Smooth muscle cell (in vitro differentiated cells): ENCODE results near the gene PDE7B. TPM values are rescaled to one million over a fixed set of nuclear protein-coding genes. Genes with fewer than 3 reads are reported as not detected.

ENCODE experiments used
- DNase-seq: peaks from one replicate; lab custom pipeline; 2025; ENCODE audit not compliant: unreplicated experiment; lab: John Stamatoyannopoulos, UW
- H2AFZ ChIP-seq: fragments of 200-600 bp; sonication (generic); 2 replicates; pipeline ENCODE4 v1.6.0; 2016; ENCODE audit warnings: antibody characterized with exemption, low read depth, mild to moderate bottlenecking
- H3F3A ChIP-seq: fragments of 200-600 bp; sonication (generic); 2 replicates; pipeline ENCODE4 v1.6.0; 2017; ENCODE audit warnings: antibody characterized with exemption, low read depth
- H3K27ac ChIP-seq: fragments of 200-600 bp; sonication (generic); 2 replicates; pipeline ENCODE4 v1.5.1; 2016; ENCODE audit warnings: low read depth, mild to moderate bottlenecking
- H3K27me3 ChIP-seq: fragments of 200-600 bp; sonication (generic); 2 replicates; pipeline ENCODE4 v1.6.1; 2016; ENCODE audit warnings: low read depth, mild to moderate bottlenecking
- H3K36me3 ChIP-seq: fragments of 200-600 bp; sonication (generic); 2 replicates; pipeline ENCODE4 v1.5.1; 2016; ENCODE audit warnings: low read depth
- H3K4me1 ChIP-seq: fragments of 200-600 bp; sonication (generic); 2 replicates; pipeline ENCODE4 v1.5.1; 2016; ENCODE audit warnings: low read depth
- H3K4me2 ChIP-seq: fragments of 200-600 bp; sonication (generic); 2 replicates; pipeline ENCODE4 v1.6.0; 2016; ENCODE audit warnings: mild to moderate bottlenecking
- H3K4me3 ChIP-seq: fragments of 200-600 bp; sonication (generic); 2 replicates; pipeline ENCODE4 v1.5.1; 2016; ENCODE audit warnings: mild to moderate bottlenecking
- H3K79me2 ChIP-seq: fragments of 200-600 bp; sonication (generic); 2 replicates; pipeline ENCODE4 v1.6.0; 2016; ENCODE audit warnings: low read depth, mild to moderate bottlenecking
- H3K9ac ChIP-seq: fragments of 200-600 bp; sonication (generic); 2 replicates; pipeline ENCODE4 v1.6.0; 2016; ENCODE audit warnings: low read depth
- H3K9me3 ChIP-seq: fragments of 200-600 bp; sonication (generic); replicated peaks from 2 replicates; pipeline ENCODE4 v1.5.1; 2016; ENCODE audit warnings: low read depth
- H4K20me1 ChIP-seq: fragments of 200-600 bp; sonication (generic); 2 replicates; pipeline ENCODE4 v1.6.0; 2016; ENCODE audit warnings: low read depth
- WGBS: methylation state at CpG from one replicate; pipeline ENCODE4 v1.1.7; 2016; ENCODE audit warnings: low lambda C conversion rate; 5-methylcytosine and 5-hydroxymethylcytosine counted together
- polyA plus RNA-seq: library from polyadenylated mRNA; unstranded; fragments of >200 nt; fragmentation: Nextera tagmentation; extraction: Ambion mirVana; gene quantifications from 2 replicates; pipeline ENCODE4 v1.2.1, GENCODE V29; 2016
- total RNA-seq: library from RNA; depleted of rRNA; stranded (reverse); fragments of >200 nt; gene quantifications from 2 replicates; pipeline ENCODE4 v1.2.3, GENCODE V29; 2014
- TF ChIP-seq, protein P1 (sequence below): fragments of 200-600 bp; sonication (generic); IDR thresholded peaks from 2 replicates; pipeline ENCODE4 v1.5.1; 2017; ENCODE audit warnings: borderline replicate concordance, mild to moderate bottlenecking, antibody characterized with exemption; ENCODE audit not compliant: insufficient read depth, poor library complexity, severe bottlenecking

Gene PDE7B
- total and polyA plus RNA-seq, 2 experiments from 2014 or later: 23.5 to 36.9 TPM

DNA sequence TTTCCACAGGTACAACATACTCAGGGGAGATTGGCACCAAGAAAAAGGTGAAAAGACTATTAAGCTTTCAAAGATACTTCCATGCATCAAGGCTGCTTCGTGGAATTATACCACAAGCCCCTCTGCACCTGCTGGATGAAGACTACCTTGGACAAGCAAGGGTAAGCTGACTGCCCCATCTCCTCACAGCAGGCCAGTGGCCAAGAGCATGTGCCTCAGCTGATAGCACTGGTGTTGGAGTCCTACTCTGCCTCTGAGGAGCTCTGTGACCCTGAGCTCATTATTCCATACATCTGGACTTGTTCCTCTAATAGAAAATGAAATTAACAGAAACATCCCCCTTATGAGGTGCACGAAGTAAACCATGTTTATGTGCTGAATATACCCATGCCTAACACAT is 295.8 kb downstream of the PDE7B start:
- H3K4me3 ChIP-seq: no peak overlapping the region
- H2AFZ ChIP-seq: no peak overlapping the region
- peaks cover 14% of the 10 kb centered on the region for H3K79me2 ChIP-seq
- TF ChIP-seq, protein P1, sequence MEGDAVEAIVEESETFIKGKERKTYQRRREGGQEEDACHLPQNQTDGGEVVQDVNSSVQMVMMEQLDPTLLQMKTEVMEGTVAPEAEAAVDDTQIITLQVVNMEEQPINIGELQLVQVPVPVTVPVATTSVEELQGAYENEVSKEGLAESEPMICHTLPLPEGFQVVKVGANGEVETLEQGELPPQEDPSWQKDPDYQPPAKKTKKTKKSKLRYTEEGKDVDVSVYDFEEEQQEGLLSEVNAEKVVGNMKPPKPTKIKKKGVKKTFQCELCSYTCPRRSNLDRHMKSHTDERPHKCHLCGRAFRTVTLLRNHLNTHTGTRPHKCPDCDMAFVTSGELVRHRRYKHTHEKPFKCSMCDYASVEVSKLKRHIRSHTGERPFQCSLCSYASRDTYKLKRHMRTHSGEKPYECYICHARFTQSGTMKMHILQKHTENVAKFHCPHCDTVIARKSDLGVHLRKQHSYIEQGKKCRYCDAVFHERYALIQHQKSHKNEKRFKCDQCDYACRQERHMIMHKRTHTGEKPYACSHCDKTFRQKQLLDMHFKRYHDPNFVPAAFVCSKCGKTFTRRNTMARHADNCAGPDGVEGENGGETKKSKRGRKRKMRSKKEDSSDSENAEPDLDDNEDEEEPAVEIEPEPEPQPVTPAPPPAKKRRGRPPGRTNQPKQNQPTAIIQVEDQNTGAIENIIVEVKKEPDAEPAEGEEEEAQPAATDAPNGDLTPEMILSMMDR: no peak
- no peak overlapping the region for H3K9ac ChIP-seq
- no peaks in the 10 kb centered on the region for H3K9me3 ChIP-seq
- peaks cover 22% of the 10 kb centered on the region for H4K20me1 ChIP-seq
- no peaks in the 10 kb centered on the region for H3K4me1 ChIP-seq
- H3F3A ChIP-seq: no peaks in the 10 kb centered on the region
- DNase-seq: no peak
- H3K27ac ChIP-seq: no peak overlapping the region
- H3K27me3 ChIP-seq: no peaks in the 10 kb centered on the region
- H3K4me2 ChIP-seq: peak overlapping the region; percentile 30
- WGBS: 86% methylated on average over 2 of the region's 2 CpGs
- H3K36me3 ChIP-seq: no peaks in the 10 kb centered on the region

- H3K4me2 ChIP-seq: peak overlapping the region; percentile 30
- H3F3A ChIP-seq: no peaks in the 10 kb centered on the region
- peaks cover 14% of the 10 kb centered on the region for H3K79me2 ChIP-seq
- no peaks in the 10 kb centered on the region for H3K9me3 ChIP-seq
- no peaks in the 10 kb centered on the region for H3K27me3 ChIP-seq
- 29% methylated on average over 1 of the region's 1 CpG for WGBS
- TF ChIP-seq, protein P1: no peak
- peaks cover 22% of the 10 kb centered on the region for H4K20me1 ChIP-seq
- no peaks in the 10 kb centered on the region for H3K36me3 ChIP-seq
- H3K4me3 ChIP-seq: no peak overlapping the region
- DNase-seq: no peak
- H3K4me1 ChIP-seq: no peaks in the 10 kb centered on the region
- no peak overlapping the region for H2AFZ ChIP-seq
- H3K27ac ChIP-seq: peak overlapping the region; percentile 55
- no peak overlapping the region for H3K9ac ChIP-seq
Observed at GRCh38 chr6:136148051-136148450, 296.6 kb downstream of the PDE7B start.

DNA sequence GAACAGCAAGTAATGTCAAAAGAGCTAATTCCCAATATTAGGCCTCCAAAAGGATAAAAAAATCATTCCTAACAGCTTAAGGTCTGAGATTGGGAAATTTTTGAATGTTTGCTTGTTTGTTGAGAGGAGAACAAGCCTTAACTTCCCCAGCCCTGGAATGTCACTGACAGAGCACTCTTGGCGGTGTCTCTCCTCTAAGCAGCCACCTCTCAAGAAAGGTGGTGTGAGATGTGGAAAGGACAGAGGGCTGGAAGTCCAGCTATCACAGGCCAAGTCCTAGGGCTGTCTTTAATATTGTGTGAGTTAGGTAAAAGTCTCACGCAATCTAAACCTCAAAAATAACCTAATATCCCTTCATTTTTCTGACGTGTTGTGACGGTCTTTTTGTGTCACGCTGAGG is 297.0 kb downstream of the PDE7B start:
- DNase-seq: no peak
- peaks cover 21% of the 10 kb centered on the region for H4K20me1 ChIP-seq
- H3K9me3 ChIP-seq: no peaks in the 10 kb centered on the region
- H3K27me3 ChIP-seq: no peaks in the 10 kb centered on the region
- peak overlapping the region; percentile 55 for H3K27ac ChIP-seq
- peaks cover 3% of the 10 kb centered on the region for H3K36me3 ChIP-seq
- no peak overlapping the region for H3K4me3 ChIP-seq
- H3K4me2 ChIP-seq: peak overlapping the region; percentile 8
- WGBS: 76% methylated on average over 5 of the region's 5 CpGs
- no peak overlapping the region for H2AFZ ChIP-seq
- H3K79me2 ChIP-seq: peaks cover 14% of the 10 kb centered on the region
- no peak overlapping the region for H3K9ac ChIP-seq
- no peaks in the 10 kb centered on the region for H3F3A ChIP-seq
- no peaks in the 10 kb centered on the region for H3K4me1 ChIP-seq
- TF ChIP-seq, protein P1: no peak

- H3K27ac ChIP-seq: peak overlapping the region; percentile 55
- no peaks in the 10 kb centered on the region for H3K27me3 ChIP-seq
- H3K9ac ChIP-seq: no peak overlapping the region
- H3K9me3 ChIP-seq: no peaks in the 10 kb centered on the region
- 57% methylated on average over 2 of the region's 2 CpGs for WGBS
- H3F3A ChIP-seq: no peaks in the 10 kb centered on the region
- peaks cover 9% of the 10 kb centered on the region for H3K79me2 ChIP-seq
- H3K4me1 ChIP-seq: no peaks in the 10 kb centered on the region
- H3K4me3 ChIP-seq: no peak overlapping the region
- peaks cover 17% of the 10 kb centered on the region for H4K20me1 ChIP-seq
- DNase-seq: no peak
- TF ChIP-seq, protein P1: no peak
- H3K4me2 ChIP-seq: peak overlapping the region; percentile 8
- peaks cover 3% of the 10 kb centered on the region for H3K36me3 ChIP-seq
- H2AFZ ChIP-seq: no peak overlapping the region
Observed at GRCh38 chr6:136149311-136149710, 297.8 kb downstream of the PDE7B start.
